OCI-LY7 (cell line): Measurements from ENCODE around the gene FIGN. TPM values are rescaled to one million over a fixed set of nuclear protein-coding genes. Genes with fewer than 3 reads are reported as not detected.

Experiments used
- BruUV-seq: library from RNA; stranded (reverse); fragments of 400-500 nt; replicated peaks from 2 replicates; lab custom pipeline; 2021; lab: Mats Ljungman, UMichigan
- CTCF ChIA-PET: fragments of 300-600 bp; sonication (Branson Sonifier 250); formaldehyde crosslinking; loops from one replicate; lab custom pipeline; 2022; ENCODE audit warnings: antibody characterized with exemption; ENCODE audit not compliant: unreplicated experiment; lab: Charles Lee
- POLR2A ChIA-PET: fragments of 300-600 bp; sonication (Branson Sonifier 250); formaldehyde crosslinking; loops from one replicate; lab custom pipeline; 2022; ENCODE audit warnings: antibody characterized with exemption; lab: Charles Lee
- DNase-seq: peaks from one replicate; pipeline ENCODE4 v3.0.0-alpha.2; 2015; ENCODE audit warnings: low spot score
- H2AFZ ChIP-seq: fragments of 200-600 bp; sonication (generic), shearing (Covaris generic); 2 replicates; pipeline ENCODE4 v1.6.1; 2014; ENCODE audit warnings: mild to moderate bottlenecking, antibody characterized with exemption, low read length, moderate library complexity
- H3K27ac ChIP-seq: fragments of 200-600 bp; sonication (generic); 2 replicates; pipeline ENCODE4 v1.5.1; 2014; ENCODE audit warnings: mixed run types, low read depth, mild to moderate bottlenecking, moderate library complexity, low read length, inconsistent platforms; ENCODE audit not compliant: poor library complexity, severe bottlenecking
- H3K36me3 ChIP-seq: fragments of 200-600 bp; sonication (generic); 2 replicates; pipeline ENCODE4 v1.6.1; 2014; ENCODE audit warnings: mild to moderate bottlenecking, antibody characterized with exemption, low read length, moderate library complexity, mixed read lengths; ENCODE audit not compliant: insufficient read depth
- H3K4me1 ChIP-seq: fragments of 200-600 bp; sonication (generic); 2 replicates; pipeline ENCODE4 v1.5.1; 2014; ENCODE audit warnings: mild to moderate bottlenecking, low read length; ENCODE audit not compliant: insufficient read depth, poor library complexity, severe bottlenecking
- H3K4me2 ChIP-seq: fragments of 200-600 bp; sonication (generic); 2 replicates; pipeline ENCODE4 v1.6.1; 2014; ENCODE audit warnings: mild to moderate bottlenecking, low read length
- H3K4me3 ChIP-seq: fragments of 200-600 bp; sonication (generic); 2 replicates; pipeline ENCODE4 v1.5.1; 2014; ENCODE audit warnings: mild to moderate bottlenecking, low read depth, low read length; ENCODE audit not compliant: poor library complexity, severe bottlenecking
- H3K79me2 ChIP-seq: fragments of 200-600 bp; sonication (generic); 2 replicates; pipeline ENCODE4 v1.6.1; 2016; ENCODE audit warnings: low read depth, mild to moderate bottlenecking, low read length, moderate library complexity, mixed read lengths; ENCODE audit not compliant: insufficient read depth
- H3K9me2 ChIP-seq: fragments of 200-600 bp; sonication (generic); 2 replicates; pipeline ENCODE4 v1.6.1; 2016; ENCODE audit warnings: mild to moderate bottlenecking, low read length, mixed read lengths; ENCODE audit not compliant: insufficient read depth
- H3K9me3 ChIP-seq: fragments of 200-600 bp; sonication (generic); 2 replicates; pipeline ENCODE4 v1.6.1; 2014; ENCODE audit warnings: mild to moderate bottlenecking, mixed run types, low read length, mixed read lengths
- H4K20me1 ChIP-seq: fragments of 200-600 bp; sonication (generic); 2 replicates; pipeline ENCODE4 v1.6.1; 2014; ENCODE audit warnings: mild to moderate bottlenecking, antibody characterized with exemption, low read length, moderate library complexity, mixed read lengths; ENCODE audit not compliant: insufficient read depth
- CTCF ChIP-seq: fragments of 200-600 bp; sonication (generic); conservative IDR thresholded peaks from 2 replicates; pipeline ENCODE4 v1.5.1; 2014; ENCODE audit warnings: mild to moderate bottlenecking, antibody characterized with exemption, low read length, moderate library complexity, mixed read lengths
- EZH2phosphoT487 ChIP-seq: fragments of 200-600 bp; sonication (generic); IDR thresholded peaks from 2 replicates; pipeline ENCODE4 v1.6.1; 2018; ENCODE audit warnings: low read depth, borderline replicate concordance, mild to moderate bottlenecking, mixed run types, antibody characterized with exemption, low read length, moderate library complexity, mixed read lengths
- intact Hi-C: fragments of 100-400 bp; cut with micrococcal nuclease; formaldehyde crosslinking; loops from one replicate; pipeline ENCODE4 v1.10.0; 2022; ENCODE audit not compliant: unreplicated experiment
- total RNA-seq, 2 experiments: library from RNA; depleted of rRNA in 1 of 2; stranded (reverse); fragments of >200 nt in 1 of 2; shearing (Covaris generic) in 1 of 2; gene quantifications; 2 replicates each; pipeline ENCODE4 v1.2.3, GENCODE V29; 2014 to 2022

Gene FIGN
- total RNA-seq, 2 experiments from 2014 or later = not detected

- no peak overlapping the region for H3K4me3 ChIP-seq
- H3K27ac ChIP-seq = no peak overlapping the region
- H2AFZ ChIP-seq = no peak overlapping the region
- H3K9me2 ChIP-seq = no peaks in the 10 kb centered on the region
- no peaks in the 10 kb centered on the region for H3K9me3 ChIP-seq
- BruUV-seq = no TSS peak
- DNase-seq = no peak
- no peaks in the 10 kb centered on the region for H3K36me3 ChIP-seq
- ChIA-PET CTCF (no interaction called here), POLR2A (interaction anchor here (0.6 to 1.7 kb wide), 2 partner anchors 13 to 122 kb away, joined by 3 to 4 read pairs; no protein-coding TSS in a partner anchor)
- H4K20me1 ChIP-seq = no peaks in the 10 kb centered on the region
- intact Hi-C loops = no loop called here
- H3K4me1 ChIP-seq = no peaks in the 10 kb centered on the region
- H3K4me2 ChIP-seq = no peak overlapping the region
- no peak for TF ChIP-seq EZH2phosphoT487
- no peak for TF ChIP-seq CTCF
- no peaks in the 10 kb centered on the region for H3K79me2 ChIP-seq
Measured at GRCh38 chr2:163670929-163671328, 64.9 kb downstream of the FIGN start.

- CTCF ChIA-PET = no interaction called here
- no peak for TF ChIP-seq EZH2phosphoT487
- no peak for TF ChIP-seq CTCF
- POLR2A ChIA-PET = no interaction called here
- no peaks in the 10 kb centered on the region for H3K9me3 ChIP-seq
- no peak for DNase-seq
- no TSS peak for BruUV-seq
- H3K79me2 ChIP-seq = no peaks in the 10 kb centered on the region
- no peak overlapping the region for H3K4me2 ChIP-seq
- H3K36me3 ChIP-seq = no peaks in the 10 kb centered on the region
- no peak overlapping the region for H2AFZ ChIP-seq
- H4K20me1 ChIP-seq = no peaks in the 10 kb centered on the region
- H3K4me1 ChIP-seq = no peaks in the 10 kb centered on the region
- no peaks in the 10 kb centered on the region for H3K9me2 ChIP-seq
- intact Hi-C loops = no loop called here
- no peak overlapping the region for H3K4me3 ChIP-seq
- no peak overlapping the region for H3K27ac ChIP-seq
Measured at GRCh38 chr2:163669506-163669905, 66.3 kb downstream of the FIGN start.

- Histone ChIP-seq H3K4me1 (no peaks in the 10 kb centered on the region), H3K4me3 (no peak overlapping the region), H3K27ac (no peak overlapping the region), H3K4me2 (no peak overlapping the region), H3K79me2 (no peaks in the 10 kb centered on the region), H3K36me3 (no peaks in the 10 kb centered on the region), H3K9me2 (no peaks in the 10 kb centered on the region), H2AFZ (no peak overlapping the region), H3K9me3 (no peaks in the 10 kb centered on the region), H4K20me1 (no peaks in the 10 kb centered on the region)
- ChIA-PET POLR2A (no interaction called here), CTCF (no interaction called here)
- intact Hi-C loops = no loop called here
- BruUV-seq = no TSS peak
- TF ChIP-seq CTCF (no peak), EZH2phosphoT487 (no peak)
- DNase-seq = no peak
Measured at GRCh38 chr2:163667064-163667887, 68.5 kb downstream of the FIGN start.
